HEK293 (cell line): Measurements from ENCODE around the gene CSMD2.

Experiments used
- ATF2 ChIP-seq: fragments of 450-650 bp; formaldehyde crosslinking; IDR thresholded peaks from 2 replicates; pipeline ENCODE4 v1.5.1; 2016; ENCODE audit warnings: missing biosample characterization, missing genetic modification characterization, low read depth
- CTCF ChIP-seq: fragments of 450-650 bp; formaldehyde crosslinking; IDR thresholded peaks from 2 replicates; pipeline ENCODE4 v1.5.1; 2016; ENCODE audit warnings: missing biosample characterization, missing genetic modification characterization
- PBX3 ChIP-seq: sonication (generic); formaldehyde crosslinking; IDR thresholded peaks from 2 replicates; pipeline ENCODE4 v1.8.1; 2022; ENCODE audit warnings: mild to moderate bottlenecking, moderate library complexity, missing genetic modification reagents
- TCF7L2 ChIP-seq: IDR thresholded peaks from 2 replicates; pipeline ENCODE4 v1.6.1; 2011; ENCODE audit warnings: low read depth, mild to moderate bottlenecking, inconsistent platforms, low read length, moderate library complexity, borderline replicate concordance
- ZNF10 ChIP-seq: fragments of 450-650 bp; formaldehyde crosslinking; IDR thresholded peaks from 2 replicates; pipeline ENCODE4 v1.5.1; 2017; ENCODE audit warnings: missing biosample characterization, missing genetic modification characterization
- ZNF18 ChIP-seq: fragments of 450-650 bp; formaldehyde crosslinking; IDR thresholded peaks from 2 replicates; pipeline ENCODE4 v1.5.1; 2016; ENCODE audit warnings: missing biosample characterization, missing genetic modification characterization

GRCh38 chr1:33944846-33945245 is 220.2 kb downstream of the CSMD2 start:
- TF ChIP-seq TCF7L2 (no peak), CTCF (tag by site-specific recombination) (no peak), ZNF10 (tag by site-specific recombination) (no peak), ATF2 (tag by site-specific recombination) (no peak), PBX3 (CRISPR knock-in tag) (no peak), ZNF18 (no peak)
